GM18858 (cell line): ENCODE data around the gene FHIP1A.

Experiments
- ATAC-seq: cut with Tn5 transposase; IDR thresholded peaks from one replicate; pipeline ENCODE4 v1.9.1; 2021; ENCODE audit not compliant: unreplicated experiment

Gene FHIP1A

DNA sequence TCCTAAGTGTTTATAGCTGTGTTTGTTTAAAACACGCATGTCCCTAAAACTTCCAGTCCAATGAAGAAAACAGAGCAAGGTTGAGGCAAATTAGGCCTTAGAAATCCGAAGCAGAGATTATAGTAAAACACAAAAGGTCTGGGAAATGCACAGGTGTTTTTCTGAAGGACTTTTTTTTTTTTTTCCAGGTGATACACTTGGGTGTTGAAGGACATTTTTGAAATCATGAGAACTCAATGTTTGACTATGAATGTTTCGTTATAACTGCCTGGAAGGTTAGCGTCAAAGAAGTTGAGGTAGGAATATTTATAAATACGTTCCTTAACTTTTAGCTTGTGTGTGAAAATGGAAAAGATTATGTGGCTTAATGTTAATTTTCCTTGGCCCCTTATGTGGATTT lies 45.5 kb downstream of the FHIP1A start:
- ATAC-seq = no peak

DNA sequence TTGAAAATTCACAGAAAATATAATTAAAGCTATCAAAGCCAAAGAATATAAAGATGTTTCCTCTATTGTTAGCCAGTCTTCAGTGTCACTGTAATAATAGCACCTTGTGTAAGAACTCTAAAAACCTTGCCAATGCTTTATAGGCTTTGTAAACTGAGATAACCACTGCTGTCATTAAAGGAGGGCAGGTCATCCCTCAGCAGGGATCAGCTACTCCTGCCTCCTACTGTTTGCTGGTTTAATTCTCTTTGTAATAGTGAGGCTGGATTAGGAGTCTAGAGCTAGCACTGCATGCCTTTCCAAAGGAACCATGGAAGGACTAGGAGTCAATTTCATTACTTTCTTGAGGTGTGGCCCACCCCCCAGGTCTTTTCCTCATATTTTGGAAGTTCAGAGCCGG lies 46.2 kb downstream of the FHIP1A start:
- no peak for ATAC-seq

DNA sequence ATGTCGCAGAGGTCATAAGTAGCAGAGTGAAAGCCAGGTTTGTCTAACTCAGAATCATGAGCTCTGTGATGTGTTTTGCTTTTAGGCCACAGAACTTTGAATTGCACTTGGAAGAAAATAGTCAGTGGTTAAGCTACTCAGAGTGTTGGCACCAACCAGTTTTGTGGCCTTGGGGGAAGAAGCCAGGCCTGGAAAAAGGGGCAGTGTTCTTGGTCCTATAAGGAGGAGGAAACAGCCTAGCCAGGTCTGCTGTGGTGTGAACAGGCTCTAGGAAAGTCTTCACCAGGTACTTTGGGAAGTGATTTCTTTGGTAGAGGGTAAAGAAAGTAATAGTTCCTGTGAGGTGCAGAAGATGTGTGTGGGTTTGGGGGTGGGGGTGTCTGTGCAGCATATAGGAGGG lies 49.2 kb downstream of the FHIP1A start:
- no peak for ATAC-seq
